Adrenal gland (tissue), 12 donors: ENCODE results near the gene OSCP1. TPM values are rescaled to one million over a fixed set of nuclear protein-coding genes. Genes with fewer than 3 reads are reported as not detected.
A peak's percentile ranks its signal among the peaks of the same experiment; 100 is the strongest.

ENCODE experiments used
- DNase-seq, 7 donors: peaks; one replicate each; pipeline ENCODE4 v3.0.0-alpha.2; 2019 to 2020
- H3K27ac ChIP-seq, 5 donors: fragments of 200-600 bp; sonication (generic) in 4 of 5; 1 replicate in 3 of 5; 2 replicates in 2 of 5; pipeline versions ENCODE4 v1.5.1 to v1.8.0; 2016 to 2020; ENCODE audit warnings: mild to moderate bottlenecking in 1 of 5
- H3K27me3 ChIP-seq: fragments of 200-600 bp; 2 replicates; pipeline ENCODE4 v1.8.0; 2021
- H3K36me3 ChIP-seq, 2 donors: fragments of 200-600 bp; replicated peaks in 1 of 2; 1 replicate in 1 of 2; 2 replicates in 1 of 2; pipeline versions ENCODE4 v1.5.1 to v1.8.0; 2018 to 2022
- H3K4me1 ChIP-seq, 2 donors: fragments of 200-600 bp; replicated peaks in 1 of 2; 1 replicate in 1 of 2; 2 replicates in 1 of 2; pipeline versions ENCODE4 v1.5.1 to v1.8.0; 2018 to 2021
- H3K4me3 ChIP-seq, 4 donors: fragments of 200-600 bp; sonication (generic) in 3 of 4; one replicate each; pipeline ENCODE4 v1.5.1; 2016 to 2018
- H3K9me3 ChIP-seq, 3 donors: fragments of 200-600 bp; sonication (generic) in 1 of 3; replicated peaks in 1 of 3; 1 replicate in 2 of 3; 2 replicates in 1 of 3; pipeline versions ENCODE4 v1.5.1 to v1.8.0; 2016 to 2021
- POLR2A ChIP-seq, 2 donors: fragments of 450-650 bp; IDR thresholded peaks; one replicate each; pipeline ENCODE4 v1.6.1; 2017; ENCODE audit warnings: antibody characterized with exemption in 2 of 2, mild to moderate bottlenecking in 2 of 2, moderate library complexity in 1 of 2
- WGBS, 4 donors: extraction: QIAGEN DNeasy Blood & Tissue Kit in 2 of 4; methylation state at CpG; one replicate each; pipeline versions ENCODE4 v1.1.5 to v1.1.7; 2013 to 2017; 5-methylcytosine and 5-hydroxymethylcytosine counted together
- intact Hi-C, 2 donors: fragments of 100-400 bp; cut with DNase I; formaldehyde crosslinking; loops; one replicate each; pipeline versions ENCODE4 v1.14.1 to v1.15.0; 2022 to 2023
- polyA plus RNA-seq, 3 donors: library from polyadenylated mRNA; stranded (reverse); fragments of 200-250 nt in 2 of 3; fragments of 350-450 nt in 1 of 3; fragmentation: Illumina TruSeq in 1 of 3; extraction: RNeasy Lipid Tissue Mini Kit (QIAGEN cat#74804) in 1 of 3; gene quantifications; one replicate each; pipeline ENCODE4 v1.2.3, GENCODE V29; 2013 to 2014
- total RNA-seq, 9 donors: library from RNA; depleted of rRNA in 4 of 9; stranded (reverse); fragments of >200 nt in 4 of 9; fragments of 120-200 nt in 1 of 9; fragmentation: NEBNext Ultra II Directional in 1 of 9; extraction: Animal tissue kit (Norgen Biotek cat#: 25700) in 1 of 9; gene quantifications; one replicate each; pipeline versions ENCODE4 v1.1.0 to v1.2.4, GENCODE V29; 2013 to 2023
- TF ChIP-seq, protein P1 (sequence below), 6 experiments: fragments of 450-650 bp in 4 of 6; fragments of 200-600 bp in 2 of 6; sonication (generic) in 1 of 6; IDR thresholded peaks; 1 replicate in 5 of 6; 2 replicates in 1 of 6; pipeline versions ENCODE4 v1.5.1 to v1.8.0; 2016 to 2021; ENCODE audit warnings: antibody characterized with exemption in 6 of 6, mild to moderate bottlenecking in 2 of 6, moderate library complexity in 1 of 6
- donor health status: healthy with polysubstance abuse.
- donor health status: Bipolar disorder and iron deficiency.
- donor health status: DM: yes; HTN: yes; CAD: no.
- donor health status: DM: no; HTN: no; CAD: no.
- donor health status: DM: no; HTN: no; CAD: no.
- donor health status: DM: yes; HTN: yes; CAD: no.

The OSCP1 gene
- total and polyA plus RNA-seq, 12 donors = 5.5 to 29.9 (median 11.6) TPM

DNA sequence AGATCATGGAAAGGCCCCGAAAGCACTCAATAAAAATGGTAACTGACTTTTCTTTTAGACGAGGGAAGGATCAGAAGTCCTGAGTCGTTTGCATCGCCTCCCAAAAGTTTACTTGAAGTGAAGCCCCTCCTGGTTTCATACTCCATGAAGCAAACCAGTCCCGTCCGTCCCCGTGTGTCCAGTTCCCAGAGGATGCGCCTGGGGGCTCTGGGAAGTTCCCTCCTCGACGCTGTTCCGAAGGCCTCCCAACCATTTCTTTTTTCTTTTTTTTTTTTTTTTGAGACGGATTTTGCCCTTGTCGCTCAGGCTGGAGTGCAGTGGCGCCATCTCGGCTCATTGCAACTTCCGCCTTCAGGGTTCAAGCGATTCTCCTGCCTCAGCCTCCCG lies 661 bp upstream of the OSCP1 start:
- H3K4me3 ChIP-seq = peak overlapping the region in 2 of 4 donors; percentile 51 to 82
- no peak for TF ChIP-seq POLR2A (IDR thresholded peaks at IDR 0.05)
- TF ChIP-seq, protein P1, sequence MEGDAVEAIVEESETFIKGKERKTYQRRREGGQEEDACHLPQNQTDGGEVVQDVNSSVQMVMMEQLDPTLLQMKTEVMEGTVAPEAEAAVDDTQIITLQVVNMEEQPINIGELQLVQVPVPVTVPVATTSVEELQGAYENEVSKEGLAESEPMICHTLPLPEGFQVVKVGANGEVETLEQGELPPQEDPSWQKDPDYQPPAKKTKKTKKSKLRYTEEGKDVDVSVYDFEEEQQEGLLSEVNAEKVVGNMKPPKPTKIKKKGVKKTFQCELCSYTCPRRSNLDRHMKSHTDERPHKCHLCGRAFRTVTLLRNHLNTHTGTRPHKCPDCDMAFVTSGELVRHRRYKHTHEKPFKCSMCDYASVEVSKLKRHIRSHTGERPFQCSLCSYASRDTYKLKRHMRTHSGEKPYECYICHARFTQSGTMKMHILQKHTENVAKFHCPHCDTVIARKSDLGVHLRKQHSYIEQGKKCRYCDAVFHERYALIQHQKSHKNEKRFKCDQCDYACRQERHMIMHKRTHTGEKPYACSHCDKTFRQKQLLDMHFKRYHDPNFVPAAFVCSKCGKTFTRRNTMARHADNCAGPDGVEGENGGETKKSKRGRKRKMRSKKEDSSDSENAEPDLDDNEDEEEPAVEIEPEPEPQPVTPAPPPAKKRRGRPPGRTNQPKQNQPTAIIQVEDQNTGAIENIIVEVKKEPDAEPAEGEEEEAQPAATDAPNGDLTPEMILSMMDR (IDR thresholded peaks at IDR 0.05) = no peak
- H3K36me3 ChIP-seq = peaks cover 0 to 17% of the 10 kb centered on the region in 2 donors
- H3K9me3 ChIP-seq = no peaks in the 10 kb centered on the region
- H3K4me1 ChIP-seq = peaks cover 0 to 3% of the 10 kb centered on the region in 2 donors
- intact Hi-C loops = no loop called here
- DNase-seq = no peak
- peak overlapping the region; percentile 90 to 97 (median 97) for H3K27ac ChIP-seq
- no peaks in the 10 kb centered on the region for H3K27me3 ChIP-seq
- 28 to 38% (median 32%) methylated on average over 17 to 18 of the region's 18 CpGs for WGBS, 4 donors

DNA sequence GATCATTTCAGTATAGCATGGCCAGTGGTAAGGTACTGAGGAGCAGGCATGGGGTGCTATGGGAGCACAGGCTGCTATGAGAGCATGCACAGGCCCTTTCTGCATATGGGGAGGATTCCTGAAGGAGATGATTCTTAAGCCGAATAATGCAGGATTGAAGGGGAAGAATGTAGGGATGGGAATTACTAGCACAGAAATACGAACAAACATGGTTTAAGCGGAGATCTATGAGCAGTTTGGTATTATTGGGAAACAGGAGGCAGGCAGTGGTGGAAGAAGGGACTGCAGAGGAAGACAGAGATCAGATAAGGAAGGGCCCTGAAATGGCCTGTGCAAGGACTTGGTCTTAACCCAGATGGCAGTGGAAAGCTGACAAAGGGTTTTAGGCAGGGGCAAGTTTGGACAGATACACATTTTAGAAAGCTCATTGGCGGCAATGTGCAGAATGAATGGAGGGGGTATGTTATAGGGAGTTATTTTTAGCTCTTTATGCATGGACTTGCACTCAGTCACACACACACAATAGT lies 1.7 kb downstream of the OSCP1 start:
- Histone ChIP-seq H3K27ac (no peak overlapping the region), H3K27me3 (no peaks in the 10 kb centered on the region), H3K4me3 (no peak overlapping the region), H3K36me3 (no peaks in the 10 kb centered on the region), H3K9me3 (no peaks in the 10 kb centered on the region), H3K4me1 (peaks cover 0 to 3% of the 10 kb centered on the region in 2 donors)
- 81 to 90% (median 84%) methylated on average over 4 of the region's 4 CpGs for WGBS, 4 donors
- TF ChIP-seq POLR2A (IDR thresholded peaks at IDR 0.05) = no peak
- TF ChIP-seq, protein P1 (IDR thresholded peaks at IDR 0.05) = peak in 4 of 6 experiments; percentile 11 to 32 (median 16)
- intact Hi-C loops = no loop called here
- DNase-seq = peak in 2 of 7 donors; percentile 23 to 31

DNA sequence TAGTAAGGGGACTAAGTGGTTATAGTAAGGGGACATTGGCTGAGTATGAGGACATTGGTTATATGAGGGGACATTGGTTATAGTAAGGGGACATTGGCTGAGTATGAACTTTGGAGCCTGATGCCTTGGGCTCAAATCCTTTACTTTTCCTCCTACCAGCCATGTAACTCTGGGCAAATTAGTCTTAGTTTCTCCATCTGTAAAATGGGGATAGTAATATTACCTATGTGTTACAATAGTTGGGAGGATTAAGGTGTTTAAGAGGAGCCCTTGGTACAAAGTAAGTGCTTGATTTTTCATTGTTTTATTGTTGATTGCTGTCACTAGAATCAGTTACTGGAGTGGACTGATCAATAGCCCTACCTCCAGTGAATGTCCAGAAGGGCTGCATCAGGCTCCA lies 2.8 kb downstream of the OSCP1 start:
- TF ChIP-seq POLR2A (IDR thresholded peaks at IDR 0.05) = no peak
- TF ChIP-seq, protein P1 (IDR thresholded peaks at IDR 0.05) = no peak

DNA sequence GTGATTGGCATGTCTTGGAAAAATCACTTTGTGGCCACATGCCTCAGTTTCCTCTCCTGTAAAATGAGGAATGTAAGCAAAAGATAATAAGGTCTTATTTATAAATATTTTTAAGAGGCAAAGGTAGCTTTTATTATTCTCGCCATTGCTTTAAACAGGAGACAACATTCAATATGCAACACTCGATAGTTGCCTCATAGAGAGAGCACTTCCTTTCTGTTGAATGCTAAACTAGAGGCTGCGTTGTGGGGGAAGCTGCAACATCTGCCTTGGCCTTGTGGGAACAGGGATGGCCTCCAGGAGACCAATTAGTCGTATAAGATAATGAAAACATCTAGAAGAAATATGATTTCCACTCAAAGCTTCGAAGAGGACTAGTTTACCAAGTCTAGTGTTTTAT lies 3.5 kb downstream of the OSCP1 start:
- Histone ChIP-seq H3K4me3 (no peak overlapping the region), H3K9me3 (no peaks in the 10 kb centered on the region), H3K36me3 (no peaks in the 10 kb centered on the region), H3K27ac (no peak overlapping the region), H3K27me3 (no peaks in the 10 kb centered on the region), H3K4me1 (peaks cover 3 to 8% of the 10 kb centered on the region in 2 donors)
- intact Hi-C loops = no loop called here
- WGBS, 4 donors = 45 to 56% (median 52%) methylated on average over 5 of the region's 5 CpGs
- TF ChIP-seq POLR2A (IDR thresholded peaks at IDR 0.05) = no peak
- TF ChIP-seq, protein P1 (IDR thresholded peaks at IDR 0.05) = no peak
- DNase-seq = no peak

More for the DNA sequence above, 2.8 kb downstream of the OSCP1 start:
- H3K9me3 ChIP-seq = no peaks in the 10 kb centered on the region
- intact Hi-C loops = no loop called here
- H3K4me3 ChIP-seq = no peak overlapping the region
- H3K27ac ChIP-seq = no peak overlapping the region
- H3K36me3 ChIP-seq = no peaks in the 10 kb centered on the region
- H3K27me3 ChIP-seq = no peaks in the 10 kb centered on the region
- H3K4me1 ChIP-seq = peaks cover 3 to 4% of the 10 kb centered on the region in 2 donors
- DNase-seq = no peak
